GM18505 (cell line): ENCODE results near the gene ELP1.
"Not testable (repeated sequence)": the region's sequence is repeated elsewhere in the genome, so short reads cannot be mapped to it uniquely, and the experiment has no call there.

Experiments used
- ATAC-seq: cut with Tn5 transposase; IDR thresholded peaks from one replicate; pipeline ENCODE4 v1.9.1; 2021; ENCODE audit not compliant: unreplicated experiment
- POLR2A ChIP-seq: IDR thresholded peaks from 4 replicates; pipeline ENCODE4 v1.6.1; 2011; ENCODE audit warnings: borderline replicate concordance; ENCODE audit not compliant: insufficient read depth, insufficient read length; ENCODE audit errors: extremely low read depth

ELP1 gene

GRCh38 chr9:108933718-108934322, at the start of gene ELP1:
Gene ELP1, minus strand, starts transcription at chr9:108934124. Its CDS starts 2,978 bp downstream, at chr9:108931146.
- peak; percentile 77 for TF ChIP-seq POLR2A
- peak; percentile 89 for ATAC-seq

- no peak for TF ChIP-seq POLR2A
- ATAC-seq: no peak
Observed at GRCh38 chr9:108980893-108981292, 47.0 kb upstream of the ELP1 start.

GRCh38 chr9:108978205-108978604, 44.3 kb upstream of the ELP1 start:
- no peak for ATAC-seq
- no peak for TF ChIP-seq POLR2A

- ATAC-seq: no peak
- TF ChIP-seq POLR2A: no peak
Observed at GRCh38 chr9:108973895-108974294, 40.0 kb upstream of the ELP1 start.

- no peak for ATAC-seq
- TF ChIP-seq POLR2A: no peak
Observed at GRCh38 chr9:108972626-108973209, 38.8 kb upstream of the ELP1 start.

- ATAC-seq: no peak
- no peak for TF ChIP-seq POLR2A
Observed at GRCh38 chr9:108972186-108972585, 38.3 kb upstream of the ELP1 start.

GRCh38 chr9:108971392-108971791, 37.5 kb upstream of the ELP1 start:
- not testable (repeated sequence) for ATAC-seq

GRCh38 chr9:108967916-108968315, 34.0 kb upstream of the ELP1 start:
- ATAC-seq: no peak
- TF ChIP-seq POLR2A: no peak

GRCh38 chr9:108963459-108964143, 29.7 kb upstream of the ELP1 start:
- TF ChIP-seq POLR2A: no peak
- ATAC-seq: no peak

GRCh38 chr9:108961151-108961550, 27.2 kb upstream of the ELP1 start:
- ATAC-seq: no peak
- no peak for TF ChIP-seq POLR2A

- TF ChIP-seq POLR2A: no peak
- ATAC-seq: no peak
Observed at GRCh38 chr9:108960331-108960730, 26.4 kb upstream of the ELP1 start.

GRCh38 chr9:108956631-108957026, 22.7 kb upstream of the ELP1 start:
- no peak for ATAC-seq
- TF ChIP-seq POLR2A: no peak

GRCh38 chr9:108956022-108956630, 22.2 kb upstream of the ELP1 start:
- no peak for TF ChIP-seq POLR2A
- ATAC-seq: no peak
